Cardiac muscle cell (in vitro differentiated cells and primary cell): Measurements from ENCODE around the gene CBX5. TPM values are rescaled to one million over a fixed set of nuclear protein-coding genes. Genes with fewer than 3 reads are reported as not detected.

Experiments used
- DNase-seq, 2 donors: peaks; one replicate each; pipeline versions ENCODE4 v3.0.0 to v3.0.0-alpha.2; 2010 to 2017; ENCODE audit warnings: low read depth in 1 of 2, low spot score in 1 of 2
- H3K27ac ChIP-seq: fragments of 200-600 bp; sonication (generic); 2 replicates; pipeline ENCODE4 v1.5.1; 2016
- H3K27me3 ChIP-seq: fragments of 200-600 bp; sonication (generic); 2 replicates; pipeline ENCODE4 v1.6.0; 2016; ENCODE audit warnings: control low read depth
- H3K36me3 ChIP-seq: fragments of 200-600 bp; sonication (generic); 2 replicates; pipeline ENCODE4 v1.5.1; 2016; ENCODE audit warnings: control low read depth
- H3K4me1 ChIP-seq: fragments of 200-600 bp; sonication (generic); 2 replicates; pipeline ENCODE4 v1.8.1; 2017; ENCODE audit warnings: low read depth, mild to moderate bottlenecking, mixed run types
- H3K4me3 ChIP-seq: fragments of 200-600 bp; sonication (generic); 2 replicates; pipeline ENCODE4 v1.5.1; 2016; ENCODE audit warnings: mild to moderate bottlenecking
- H3K9me3 ChIP-seq: fragments of 200-600 bp; sonication (generic); 2 replicates; pipeline ENCODE4 v1.5.1; 2017; ENCODE audit warnings: low read depth, mild to moderate bottlenecking, control low read depth
- CTCF ChIP-seq: IDR thresholded peaks from 2 replicates; pipeline ENCODE4 v1.5.1; 2012; ENCODE audit warnings: low read depth, mild to moderate bottlenecking, low read length
- polyA plus RNA-seq: library from polyadenylated mRNA; unstranded; fragments of >200 nt; fragmentation: Nextera tagmentation; extraction: Ambion mirVana; gene quantifications from 2 replicates; pipeline ENCODE4 v1.2.1, GENCODE V29; 2016
- total RNA-seq: library from RNA; depleted of rRNA; stranded (reverse); fragments of >200 nt; gene quantifications from 2 replicates; pipeline ENCODE4 v1.2.3, GENCODE V29; 2016

Gene CBX5
- total and polyA plus RNA-seq, 2 experiments from 2014 or later, result 49.5 to 98.3 TPM

GRCh38 chr12:54272214-54272613, 7.7 kb downstream of the CBX5 start:
- H3K27ac ChIP-seq, result no peak overlapping the region
- H3K4me3 ChIP-seq, result no peak overlapping the region
- H3K36me3 ChIP-seq, result peaks cover 3% of the 10 kb centered on the region
- no peak for DNase-seq
- H3K27me3 ChIP-seq, result no peaks in the 10 kb centered on the region
- H3K9me3 ChIP-seq, result no peaks in the 10 kb centered on the region
- TF ChIP-seq CTCF, result no peak
- peaks cover 9% of the 10 kb centered on the region for H3K4me1 ChIP-seq

- DNase-seq, result no peak
- Histone ChIP-seq H3K4me3 (no peak overlapping the region), H3K27me3 (no peaks in the 10 kb centered on the region), H3K4me1 (peaks cover 10% of the 10 kb centered on the region), H3K36me3 (peaks cover 3% of the 10 kb centered on the region), H3K9me3 (no peaks in the 10 kb centered on the region), H3K27ac (no peak overlapping the region)
- no peak for TF ChIP-seq CTCF
Observed at GRCh38 chr12:54270345-54270744, 9.6 kb downstream of the CBX5 start.

GRCh38 chr12:54266852-54267251, 13.1 kb downstream of the CBX5 start:
- no peak for DNase-seq
- TF ChIP-seq CTCF, result no peak
- H3K9me3 ChIP-seq, result no peaks in the 10 kb centered on the region
- no peaks in the 10 kb centered on the region for H3K27me3 ChIP-seq
- peaks cover 17% of the 10 kb centered on the region for H3K4me1 ChIP-seq
- no peak overlapping the region for H3K27ac ChIP-seq
- no peak overlapping the region for H3K4me3 ChIP-seq
- no peaks in the 10 kb centered on the region for H3K36me3 ChIP-seq

- no peak for TF ChIP-seq CTCF
- Histone ChIP-seq H3K9me3 (no peaks in the 10 kb centered on the region), H3K4me1 (peaks cover 31% of the 10 kb centered on the region), H3K27me3 (no peaks in the 10 kb centered on the region), H3K27ac (peak overlapping the region; percentile 24), H3K4me3 (no peak overlapping the region), H3K36me3 (no peaks in the 10 kb centered on the region)
- DNase-seq, result no peak
Observed at GRCh38 chr12:54265364-54265812, 14.5 kb downstream of the CBX5 start.

- DNase-seq, result peak; percentile 11 to 44
- Histone ChIP-seq H3K4me1 (peaks cover 54% of the 10 kb centered on the region), H3K27me3 (no peaks in the 10 kb centered on the region), H3K4me3 (no peak overlapping the region), H3K27ac (peak overlapping the region; percentile 95), H3K36me3 (no peaks in the 10 kb centered on the region), H3K9me3 (no peaks in the 10 kb centered on the region)
- no peak for TF ChIP-seq CTCF
Observed at GRCh38 chr12:54262403-54262925, 17.5 kb downstream of the CBX5 start.
